ENCODE measurements around the gene RHCG. TPM values are rescaled to one million over a fixed set of nuclear protein-coding genes. Genes with fewer than 3 reads are reported as not detected.
"Not testable (repeated sequence)": the region's sequence is repeated elsewhere in the genome, so short reads cannot be mapped to it uniquely, and the experiment has no call there.

RHCG gene
- total and polyA plus RNA-seq, 4 donors, result 0.17 to 0.37 (median 0.25) TPM; not detected in 1

DNA sequence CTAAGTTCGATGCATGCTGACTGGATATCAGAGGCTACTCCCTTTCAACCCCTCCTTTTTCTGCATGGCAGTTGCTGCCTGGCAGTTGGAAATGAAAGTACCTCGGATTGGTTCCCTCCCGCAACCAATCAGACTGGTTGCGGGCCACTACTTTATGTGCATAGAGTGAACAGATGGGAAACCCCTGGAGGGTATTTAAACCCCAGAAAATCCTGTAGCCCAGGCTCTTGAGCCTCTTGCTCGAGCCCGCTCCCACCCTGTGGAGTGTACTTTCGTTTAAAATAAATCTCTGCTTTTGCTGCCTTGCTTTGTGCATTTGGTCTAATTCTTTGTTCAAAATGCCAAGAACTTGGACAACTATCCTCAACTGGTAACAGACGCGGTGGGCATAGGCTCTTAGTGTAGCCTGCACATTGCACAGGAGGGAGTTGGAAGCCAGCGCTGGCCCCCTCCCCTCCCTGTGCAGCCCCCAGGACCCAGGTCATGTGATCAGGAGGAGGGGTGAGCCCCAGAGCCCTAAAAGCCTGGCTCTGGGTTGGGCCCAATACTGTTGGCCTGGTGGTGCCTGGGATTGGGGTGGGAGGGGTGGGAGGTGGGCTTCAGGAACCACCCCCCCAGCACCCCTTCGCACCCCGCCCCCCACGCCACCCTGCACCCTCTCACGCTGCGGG, 26.8 kb downstream of the RHCG start:
- WGBS, 2 donors, result 60 to 66% methylated on average over 10 to 15 of the region's 15 CpGs

GRCh38 chr15:89468813-89469212, 27.6 kb downstream of the RHCG start:
- H3K27me3 ChIP-seq (ENCODE audit: control insufficient read depth in 3 of 3, insufficient read depth in 3 of 3, low read length in 2 of 3), result peaks cover 4 to 12% (median 6%) of the 10 kb centered on the region in 3 donors
- not testable (repeated sequence) for H3K4me1 ChIP-seq (ENCODE audit: control insufficient read depth in 5 of 5, insufficient read depth in 5 of 5, low read length in 5 of 5); H3K9me3 ChIP-seq (ENCODE audit: control insufficient read depth in 4 of 4, insufficient read depth in 3 of 4, low read length in 3 of 4); DNase-seq; H3K36me3 ChIP-seq (ENCODE audit: control insufficient read depth in 4 of 4, insufficient read depth in 4 of 4, low read length in 4 of 4); H3K9ac ChIP-seq (ENCODE audit: insufficient read depth in 1 of 2, low read length in 2 of 2); ATAC-seq (ENCODE audit: insufficient read depth, low FRiP score); H3K27ac ChIP-seq (ENCODE audit: low read depth in 1 of 2, low read length in 1 of 2); H3K4me3 ChIP-seq
- WGBS, 2 donors, result 6 to 12% methylated on average over 1 of the region's 1 CpG

More for the DNA sequence above, 26.8 kb downstream of the RHCG start:
- Histone ChIP-seq H3K27ac (ENCODE audit: low read depth in 1 of 2, low read length in 1 of 2) (no peak overlapping the region), H3K36me3 (ENCODE audit: control insufficient read depth in 4 of 4, insufficient read depth in 4 of 4, low read length in 4 of 4) (no peaks in the 10 kb centered on the region), H3K9ac (ENCODE audit: insufficient read depth in 1 of 2, low read length in 2 of 2) (no peak overlapping the region), H3K4me3 (no peak overlapping the region), H3K9me3 (ENCODE audit: control insufficient read depth in 4 of 4, insufficient read depth in 3 of 4, low read length in 3 of 4) (peaks cover 0 to 4% (median 0%) of the 10 kb centered on the region in 4 donors), H3K4me1 (ENCODE audit: control insufficient read depth in 5 of 5, insufficient read depth in 5 of 5, low read length in 5 of 5) (no peaks in the 10 kb centered on the region), H3K27me3 (ENCODE audit: control insufficient read depth in 3 of 3, insufficient read depth in 3 of 3, low read length in 2 of 3) (peaks cover 4 to 12% (median 6%) of the 10 kb centered on the region in 3 donors)
- DNase-seq (no peak), ATAC-seq (ENCODE audit: insufficient read depth, low FRiP score) (no peak)
- TF ChIP-seq, protein P1, sequence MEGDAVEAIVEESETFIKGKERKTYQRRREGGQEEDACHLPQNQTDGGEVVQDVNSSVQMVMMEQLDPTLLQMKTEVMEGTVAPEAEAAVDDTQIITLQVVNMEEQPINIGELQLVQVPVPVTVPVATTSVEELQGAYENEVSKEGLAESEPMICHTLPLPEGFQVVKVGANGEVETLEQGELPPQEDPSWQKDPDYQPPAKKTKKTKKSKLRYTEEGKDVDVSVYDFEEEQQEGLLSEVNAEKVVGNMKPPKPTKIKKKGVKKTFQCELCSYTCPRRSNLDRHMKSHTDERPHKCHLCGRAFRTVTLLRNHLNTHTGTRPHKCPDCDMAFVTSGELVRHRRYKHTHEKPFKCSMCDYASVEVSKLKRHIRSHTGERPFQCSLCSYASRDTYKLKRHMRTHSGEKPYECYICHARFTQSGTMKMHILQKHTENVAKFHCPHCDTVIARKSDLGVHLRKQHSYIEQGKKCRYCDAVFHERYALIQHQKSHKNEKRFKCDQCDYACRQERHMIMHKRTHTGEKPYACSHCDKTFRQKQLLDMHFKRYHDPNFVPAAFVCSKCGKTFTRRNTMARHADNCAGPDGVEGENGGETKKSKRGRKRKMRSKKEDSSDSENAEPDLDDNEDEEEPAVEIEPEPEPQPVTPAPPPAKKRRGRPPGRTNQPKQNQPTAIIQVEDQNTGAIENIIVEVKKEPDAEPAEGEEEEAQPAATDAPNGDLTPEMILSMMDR (IDR thresholded peaks at IDR 0.05; ENCODE audit: control extremely low read depth, extremely low read depth), result no peak

- TF ChIP-seq, protein P1 (IDR thresholded peaks at IDR 0.05; ENCODE audit: control extremely low read depth, extremely low read depth), result no peak
These were observed 33.3 kb downstream of the RHCG start for GRCh38 chr15:89463113-89463512.

GRCh38 chr15:89462198-89462912, 34.0 kb downstream of the RHCG start:
- Histone ChIP-seq H3K36me3 (ENCODE audit: control insufficient read depth in 4 of 4, insufficient read depth in 4 of 4, low read length in 4 of 4) (no peaks in the 10 kb centered on the region), H3K27ac (ENCODE audit: low read depth in 1 of 2, low read length in 1 of 2) (no peak overlapping the region), H3K9me3 (ENCODE audit: control insufficient read depth in 4 of 4, insufficient read depth in 3 of 4, low read length in 3 of 4) (no peaks in the 10 kb centered on the region), H3K27me3 (ENCODE audit: control insufficient read depth in 3 of 3, insufficient read depth in 3 of 3, low read length in 2 of 3) (peaks cover 0 to 6% (median 0%) of the 10 kb centered on the region in 3 donors), H3K4me3 (no peak overlapping the region), H3K4me1 (ENCODE audit: control insufficient read depth in 5 of 5, insufficient read depth in 5 of 5, low read length in 5 of 5) (no peaks in the 10 kb centered on the region), H3K9ac (ENCODE audit: insufficient read depth in 1 of 2, low read length in 2 of 2) (no peak overlapping the region)
- ATAC-seq (ENCODE audit: insufficient read depth, low FRiP score), result no peak
- DNase-seq, result no peak
- TF ChIP-seq, protein P1 (IDR thresholded peaks at IDR 0.05; ENCODE audit: control extremely low read depth, extremely low read depth), result no peak
- 73 to 81% methylated on average over 9 of the region's 9 CpGs for whole genome bisulfite sequencing, 2 donors

More at GRCh38 chr15:89463113-89463512, 33.3 kb downstream of the RHCG start:
- Histone ChIP-seq H3K36me3 (ENCODE audit: control insufficient read depth in 4 of 4, insufficient read depth in 4 of 4, low read length in 4 of 4) (no peaks in the 10 kb centered on the region), H3K9ac (ENCODE audit: insufficient read depth in 1 of 2, low read length in 2 of 2) (no peak overlapping the region), H3K27me3 (ENCODE audit: control insufficient read depth in 3 of 3, insufficient read depth in 3 of 3, low read length in 2 of 3) (peaks cover 0 to 4% (median 0%) of the 10 kb centered on the region in 3 donors), H3K9me3 (ENCODE audit: control insufficient read depth in 4 of 4, insufficient read depth in 3 of 4, low read length in 3 of 4) (no peaks in the 10 kb centered on the region), H3K27ac (ENCODE audit: low read depth in 1 of 2, low read length in 1 of 2) (no peak overlapping the region), H3K4me3 (no peak overlapping the region), H3K4me1 (ENCODE audit: control insufficient read depth in 5 of 5, insufficient read depth in 5 of 5, low read length in 5 of 5) (no peaks in the 10 kb centered on the region)
- 89 to 91% methylated on average over 8 of the region's 8 CpGs for WGBS, 2 donors
- ATAC-seq (ENCODE audit: insufficient read depth, low FRiP score) (no peak), DNase-seq (no peak)

All from lung (tissue), 12 donors.